HCT116 (cell line): ENCODE data around the gene CCDC30. TPM values are rescaled to one million over a fixed set of nuclear protein-coding genes. Genes with fewer than 3 reads are reported as not detected.

Experiments
- ATAC-seq: fragments of 200-7000 bp; cut with Tn5 transposase; 2 replicates; pipeline ENCODE4 v1.9.1; 2020; ENCODE audit warnings: mild to moderate bottlenecking, moderate library complexity
- BruUV-seq: library from RNA; stranded (reverse); fragments of 400-500 nt; replicated peaks from 2 replicates; lab custom pipeline; 2021; lab: Mats Ljungman, UMichigan
- CTCF ChIA-PET: fragments of 300-600 bp; sonication (Branson Sonifier 250); formaldehyde crosslinking; loops from one replicate; lab custom pipeline; 2021; ENCODE audit warnings: antibody characterized with exemption; lab: Charles Lee
- POLR2A ChIA-PET: fragments of 300-600, 350-600 bp; sonication (Branson Sonifier 250); formaldehyde crosslinking; loops from one replicate; lab custom pipeline; 2021; ENCODE audit warnings: antibody characterized with exemption; lab: Charles Lee
- RAD21 ChIA-PET, 2 experiments: fragments of 300-600 bp; sonication (Branson Sonifier 250); formaldehyde crosslinking; loops; one replicate each; lab custom pipeline; 2023; ENCODE audit warnings: low total read pairs in 2 of 2; ENCODE audit not compliant: uncharacterized antibody in 2 of 2, unreplicated experiment in 2 of 2, low non-redundant PET in 1 of 2; lab: Charles Lee
- DNase-seq: peaks from one replicate; pipeline ENCODE4 v3.0.0-alpha.2; 2010; ENCODE audit warnings: low read depth, low spot score
- H2AFZ ChIP-seq: fragments of 200-600 bp; shearing (Covaris generic), sonication (generic); 2 replicates; pipeline ENCODE4 v1.6.1; 2017; ENCODE audit warnings: low read depth, mixed run types, mixed read lengths, antibody characterized with exemption, low read length; ENCODE audit not compliant: poor library complexity, severe bottlenecking
- H3K27ac ChIP-seq: 2 replicates; pipeline ENCODE4 v1.5.1; 2012; ENCODE audit warnings: low read depth, low read length
- H3K27me3 ChIP-seq: fragments of 200-600 bp; sonication (generic); 2 replicates; pipeline ENCODE4 v1.6.1; 2016; ENCODE audit warnings: mixed run types, low read length, mixed read lengths; ENCODE audit not compliant: insufficient read depth
- H3K36me3 ChIP-seq, 2 experiments: fragments of 200-500 bp in 1 of 2; fragments of 200-600 bp in 1 of 2; sonication (Bioruptor generic) in 1 of 2; sonication (generic) in 1 of 2; 2 replicates each; pipeline versions ENCODE4 v1.5.1 to v1.6.1; 2014 to 2016; ENCODE audit warnings: low read length in 2 of 2, inconsistent platforms in 1 of 2, mixed read lengths in 1 of 2, mixed run types in 1 of 2; ENCODE audit not compliant: insufficient read depth in 2 of 2, control insufficient read depth in 1 of 2
- H3K4me1 ChIP-seq, 2 experiments: fragments of 200-600 bp in 1 of 2; sonication (generic) in 1 of 2; 2 replicates each; pipeline versions ENCODE4 v1.5.1 to v1.6.1; 2012 to 2017; ENCODE audit warnings: low read length in 2 of 2, inconsistent platforms in 1 of 2, mild to moderate bottlenecking in 1 of 2, mixed read lengths in 1 of 2, mixed run types in 1 of 2, moderate library complexity in 1 of 2; ENCODE audit not compliant: insufficient read depth in 2 of 2, control insufficient read depth in 1 of 2
- H3K4me2 ChIP-seq: fragments of 200-600 bp; sonication (generic); 2 replicates; pipeline ENCODE4 v1.6.1; 2017; ENCODE audit warnings: mixed run types, low read length, mixed read lengths
- H3K4me3 ChIP-seq, 2 experiments: fragments of 200-600 bp in 1 of 2; sonication (generic) in 1 of 2; replicated peaks in 1 of 2; 2 replicates each; pipeline ENCODE4 v1.5.1; 2011 to 2016; ENCODE audit warnings: low read length in 2 of 2, control low read depth in 1 of 2, low read depth in 1 of 2, mild to moderate bottlenecking in 1 of 2, mixed read lengths in 1 of 2, mixed run types in 1 of 2
- H3K79me2 ChIP-seq: fragments of 200-600 bp; sonication (generic); 2 replicates; pipeline ENCODE4 v1.6.1; 2017; ENCODE audit warnings: mild to moderate bottlenecking, mixed run types, low read length, moderate library complexity, mixed read lengths; ENCODE audit not compliant: insufficient read depth
- H3K9ac ChIP-seq: fragments of 200-600 bp; sonication (generic); 2 replicates; pipeline ENCODE4 v1.6.1; 2016; ENCODE audit warnings: low read length, mixed read lengths
- H3K9me2 ChIP-seq: fragments of 200-600 bp; sonication (generic), shearing (Covaris generic); 2 replicates; pipeline ENCODE4 v1.6.1; 2017; ENCODE audit warnings: mixed run types, mild to moderate bottlenecking, moderate library complexity; ENCODE audit not compliant: insufficient read depth
- H3K9me3 ChIP-seq, 2 experiments: fragments of 200-500 bp in 1 of 2; fragments of 200-600 bp in 1 of 2; sonication (Bioruptor generic) in 1 of 2; sonication (generic) in 1 of 2; 2 replicates each; pipeline ENCODE4 v1.6.1; 2014 to 2017; ENCODE audit warnings: low read length in 2 of 2, mixed read lengths in 2 of 2, inconsistent platforms in 1 of 2, low read depth in 1 of 2, mild to moderate bottlenecking in 1 of 2, mixed run types in 1 of 2, moderate library complexity in 1 of 2; ENCODE audit not compliant: control insufficient read depth in 1 of 2, insufficient read depth in 1 of 2
- H4K20me1 ChIP-seq: fragments of 200-600 bp; sonication (generic), shearing (Covaris generic); 2 replicates; pipeline ENCODE4 v1.6.1; 2017; ENCODE audit warnings: mixed run types, mild to moderate bottlenecking, moderate library complexity; ENCODE audit not compliant: insufficient read depth
- ELF1 ChIP-seq: IDR thresholded peaks from 2 replicates; pipeline ENCODE4 v1.6.1; 2012; ENCODE audit warnings: low read depth, borderline replicate concordance
- FOSL1 ChIP-seq: IDR thresholded peaks from 2 replicates; pipeline ENCODE4 v1.6.1; 2012; ENCODE audit warnings: low read depth
- RAD21 ChIP-seq: IDR thresholded peaks from 2 replicates; pipeline ENCODE4 v1.6.1; 2012; ENCODE audit warnings: low read depth, mild to moderate bottlenecking
- SIN3A ChIP-seq: IDR thresholded peaks from 2 replicates; pipeline ENCODE4 v1.6.1; 2012; ENCODE audit warnings: low read depth
- SRF ChIP-seq: IDR thresholded peaks from 2 replicates; pipeline ENCODE4 v1.6.1; 2012; ENCODE audit warnings: low read depth
- ZFX ChIP-seq: fragments of 450-650 bp; IDR thresholded peaks from 2 replicates; pipeline ENCODE4 v1.6.1; 2017
- intact Hi-C: fragments of 100-400 bp; cut with micrococcal nuclease; formaldehyde crosslinking; loops from 2 replicates; pipeline ENCODE4 v1.10.0; 2022
- total RNA-seq: library from RNA; stranded (reverse); gene quantifications from one replicate; pipeline ENCODE4 v1.2.1, GENCODE V29; 2021; ENCODE audit not compliant: unreplicated experiment
- TF ChIP-seq, protein P1 (sequence below): IDR thresholded peaks from 2 replicates; pipeline ENCODE4 v1.6.1; 2011; ENCODE audit warnings: mild to moderate bottlenecking, low read length, moderate library complexity; ENCODE audit not compliant: insufficient replicate concordance; ENCODE audit errors: extremely low read depth
- TF ChIP-seq, protein P2 (sequence below): IDR thresholded peaks from 2 replicates; pipeline ENCODE4 v1.6.1; 2012
- TF ChIP-seq, protein P3 (sequence below): IDR thresholded peaks from 2 replicates; pipeline ENCODE4 v1.6.1; 2012

The CCDC30 gene
- total RNA-seq, 1 experiment from 2014 or later = 2.0 TPM

DNA sequence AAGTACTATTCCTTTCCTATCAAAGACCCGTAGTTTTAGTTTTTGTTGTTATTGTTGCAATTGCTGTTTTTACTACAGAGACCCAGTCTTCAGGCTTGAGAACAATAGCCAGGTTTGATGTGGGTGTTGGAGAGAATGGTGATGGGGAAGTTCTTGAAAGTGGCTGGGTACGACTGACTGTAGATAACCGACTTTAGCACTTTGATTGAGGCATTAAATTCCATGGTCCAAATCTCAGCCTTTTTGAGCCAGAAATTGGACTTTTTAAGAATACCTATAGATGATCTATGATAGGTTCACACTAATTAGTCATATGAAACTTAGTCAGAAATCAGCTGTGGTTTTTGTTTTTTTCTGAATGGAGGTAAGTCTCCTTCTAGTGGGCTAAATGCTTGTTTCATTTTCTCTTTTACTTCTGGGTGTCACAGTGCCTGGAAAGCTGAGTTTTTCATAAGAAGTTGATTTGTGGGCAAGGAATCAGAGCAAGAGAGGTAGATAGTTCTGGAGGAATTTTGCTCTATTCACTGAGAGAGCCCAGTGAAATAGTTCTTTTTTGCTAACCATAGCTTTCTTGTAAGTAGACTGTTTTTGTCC, 197.9 kb downstream of the CCDC30 start:
- intact Hi-C loops = no loop called here
- Histone ChIP-seq H3K9me2 (no peaks in the 10 kb centered on the region), H3K4me1 (peaks cover 11 to 21% of the 10 kb centered on the region in 2 experiments; a peak in 3 of 4 replicates), H3K36me3 (peaks cover 19 to 47% of the 10 kb centered on the region in 2 experiments), H3K27ac (no peak overlapping the region), H4K20me1 (no peaks in the 10 kb centered on the region), H3K79me2 (peaks cover 66% of the 10 kb centered on the region), H3K27me3 (no peaks in the 10 kb centered on the region), H2AFZ (no peak overlapping the region), H3K9me3 (no peaks in the 10 kb centered on the region), H3K4me3 (no peak overlapping the region), H3K4me2 (no peak overlapping the region), H3K9ac (no peak overlapping the region)
- ATAC-seq (no peak), DNase-seq (no peak)
- no TSS peak for BruUV-seq
- ChIA-PET RAD21 (no interaction called here), POLR2A (no interaction called here), CTCF (no interaction called here)
- TF ChIP-seq SIN3A = no peak
- TF ChIP-seq, protein P1, sequence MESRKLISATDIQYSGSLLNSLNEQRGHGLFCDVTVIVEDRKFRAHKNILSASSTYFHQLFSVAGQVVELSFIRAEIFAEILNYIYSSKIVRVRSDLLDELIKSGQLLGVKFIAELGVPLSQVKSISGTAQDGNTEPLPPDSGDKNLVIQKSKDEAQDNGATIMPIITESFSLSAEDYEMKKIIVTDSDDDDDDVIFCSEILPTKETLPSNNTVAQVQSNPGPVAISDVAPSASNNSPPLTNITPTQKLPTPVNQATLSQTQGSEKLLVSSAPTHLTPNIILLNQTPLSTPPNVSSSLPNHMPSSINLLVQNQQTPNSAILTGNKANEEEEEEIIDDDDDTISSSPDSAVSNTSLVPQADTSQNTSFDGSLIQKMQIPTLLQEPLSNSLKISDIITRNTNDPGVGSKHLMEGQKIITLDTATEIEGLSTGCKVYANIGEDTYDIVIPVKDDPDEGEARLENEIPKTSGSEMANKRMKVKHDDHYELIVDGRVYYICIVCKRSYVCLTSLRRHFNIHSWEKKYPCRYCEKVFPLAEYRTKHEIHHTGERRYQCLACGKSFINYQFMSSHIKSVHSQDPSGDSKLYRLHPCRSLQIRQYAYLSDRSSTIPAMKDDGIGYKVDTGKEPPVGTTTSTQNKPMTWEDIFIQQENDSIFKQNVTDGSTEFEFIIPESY = no peak
- TF ChIP-seq ELF1 = no peak
- TF ChIP-seq, protein P2, sequence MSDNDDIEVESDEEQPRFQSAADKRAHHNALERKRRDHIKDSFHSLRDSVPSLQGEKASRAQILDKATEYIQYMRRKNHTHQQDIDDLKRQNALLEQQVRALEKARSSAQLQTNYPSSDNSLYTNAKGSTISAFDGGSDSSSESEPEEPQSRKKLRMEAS = no peak
- no peak for TF ChIP-seq ZFX
- TF ChIP-seq, protein P3, sequence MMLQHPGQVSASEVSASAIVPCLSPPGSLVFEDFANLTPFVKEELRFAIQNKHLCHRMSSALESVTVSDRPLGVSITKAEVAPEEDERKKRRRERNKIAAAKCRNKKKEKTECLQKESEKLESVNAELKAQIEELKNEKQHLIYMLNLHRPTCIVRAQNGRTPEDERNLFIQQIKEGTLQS = no peak
- TF ChIP-seq RAD21 = no peak
- no peak for TF ChIP-seq SRF
- TF ChIP-seq FOSL1 = no peak
